Peyer's patch (tissue), 4 donors: ENCODE measurements around the gene POMGNT2.

ENCODE experiments used
- POLR2A ChIP-seq, 2 donors: fragments of 450-650 bp; IDR thresholded peaks; one replicate each; pipeline ENCODE4 v1.5.1; 2017; ENCODE audit warnings: antibody characterized with exemption in 2 of 2, mild to moderate bottlenecking in 2 of 2, moderate library complexity in 2 of 2
- TF ChIP-seq, protein P1 (sequence below), 6 experiments: fragments of 450-650 bp in 4 of 6; fragments of 200-600 bp in 2 of 6; sonication (generic) in 1 of 6; IDR thresholded peaks; one replicate each; pipeline ENCODE4 v1.5.1; 2017 to 2019; ENCODE audit warnings: antibody characterized with exemption in 6 of 6, mild to moderate bottlenecking in 3 of 6, moderate library complexity in 1 of 6

DNA sequence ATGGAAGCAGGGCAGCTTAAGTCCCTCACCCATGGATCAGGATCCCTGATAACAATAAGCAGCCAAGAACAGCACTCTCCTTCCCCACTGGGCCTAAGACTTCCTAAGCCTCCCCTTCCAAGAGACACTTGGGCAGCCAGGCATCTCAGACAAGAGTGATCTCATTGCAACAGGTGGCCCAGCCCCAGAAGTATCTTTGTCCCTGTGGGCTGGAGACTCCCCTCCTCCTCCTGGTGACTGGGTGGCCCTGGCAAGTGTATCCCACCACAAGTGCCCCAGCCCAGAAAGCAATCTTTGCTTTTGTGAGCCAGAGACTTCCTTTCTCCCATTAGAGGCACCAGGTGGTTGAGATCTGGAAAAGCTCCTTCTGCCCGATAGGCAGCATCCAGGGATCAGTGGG lies 40.7 kb upstream of the POMGNT2 start:
- TF ChIP-seq, protein P1, sequence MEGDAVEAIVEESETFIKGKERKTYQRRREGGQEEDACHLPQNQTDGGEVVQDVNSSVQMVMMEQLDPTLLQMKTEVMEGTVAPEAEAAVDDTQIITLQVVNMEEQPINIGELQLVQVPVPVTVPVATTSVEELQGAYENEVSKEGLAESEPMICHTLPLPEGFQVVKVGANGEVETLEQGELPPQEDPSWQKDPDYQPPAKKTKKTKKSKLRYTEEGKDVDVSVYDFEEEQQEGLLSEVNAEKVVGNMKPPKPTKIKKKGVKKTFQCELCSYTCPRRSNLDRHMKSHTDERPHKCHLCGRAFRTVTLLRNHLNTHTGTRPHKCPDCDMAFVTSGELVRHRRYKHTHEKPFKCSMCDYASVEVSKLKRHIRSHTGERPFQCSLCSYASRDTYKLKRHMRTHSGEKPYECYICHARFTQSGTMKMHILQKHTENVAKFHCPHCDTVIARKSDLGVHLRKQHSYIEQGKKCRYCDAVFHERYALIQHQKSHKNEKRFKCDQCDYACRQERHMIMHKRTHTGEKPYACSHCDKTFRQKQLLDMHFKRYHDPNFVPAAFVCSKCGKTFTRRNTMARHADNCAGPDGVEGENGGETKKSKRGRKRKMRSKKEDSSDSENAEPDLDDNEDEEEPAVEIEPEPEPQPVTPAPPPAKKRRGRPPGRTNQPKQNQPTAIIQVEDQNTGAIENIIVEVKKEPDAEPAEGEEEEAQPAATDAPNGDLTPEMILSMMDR (IDR thresholded peaks at IDR 0.05) = no peak
- no peak for TF ChIP-seq POLR2A (IDR thresholded peaks at IDR 0.05)
